PFSK-1 (cell line): Measurements from ENCODE around the gene SELENOS.

Experiments used
- FOXP2 ChIP-seq: optimal IDR thresholded peaks from 2 replicates; pipeline ENCODE3; 2011; ENCODE audit warnings: borderline replicate concordance, control low read depth, inconsistent platforms; ENCODE audit not compliant: insufficient read depth; ENCODE audit errors: extremely low read length, extremely low read depth
- POLR2AphosphoS5 ChIP-seq: IDR thresholded peaks from 2 replicates; pipeline ENCODE4 v1.6.1; 2012; ENCODE audit warnings: low read depth, mild to moderate bottlenecking, control low read depth, low read length, moderate library complexity
- REST ChIP-seq, 2 experiments: IDR thresholded peaks; 2 replicates each; pipeline versions ENCODE4 v1.6.1 to v1.8.0; 2011 to 2012; ENCODE audit warnings: low read depth in 2 of 2, low read length in 2 of 2, control low read depth in 1 of 2, inconsistent platforms in 1 of 2, mild to moderate bottlenecking in 1 of 2, moderate library complexity in 1 of 2; ENCODE audit not compliant: insufficient read depth in 1 of 2
- SIN3A ChIP-seq: IDR thresholded peaks from 2 replicates; pipeline ENCODE4 v1.6.1; 2012; ENCODE audit warnings: mild to moderate bottlenecking, low read length, moderate library complexity, borderline replicate concordance; ENCODE audit not compliant: insufficient read depth
- TAF1 ChIP-seq: IDR thresholded peaks from 2 replicates; pipeline ENCODE4 v1.6.1; 2012; ENCODE audit warnings: low read length, control low read depth, borderline replicate concordance; ENCODE audit not compliant: insufficient read depth

SELENOS gene

DNA sequence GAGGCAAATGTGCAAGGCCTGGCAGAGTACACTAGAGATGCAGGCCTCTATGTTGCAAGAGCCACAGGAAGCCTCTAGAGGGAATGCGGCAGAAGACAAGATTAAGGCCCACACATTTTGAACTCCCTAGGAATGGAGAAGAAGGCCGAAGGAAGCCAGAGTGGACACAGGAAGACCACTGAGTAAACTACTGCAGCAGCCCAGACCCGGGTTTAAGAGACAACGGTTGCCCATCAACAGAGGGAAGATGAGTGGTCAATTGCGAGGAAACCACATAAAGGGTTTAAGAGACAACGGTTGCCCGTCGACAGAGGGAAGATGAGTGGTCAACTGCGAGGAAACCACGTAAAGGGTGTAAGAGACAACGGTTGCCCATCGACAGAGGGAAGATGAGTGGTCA is 40.0 kb downstream of the SELENOS start:
- TF ChIP-seq FOXP2 (no peak), POLR2AphosphoS5 (no peak), REST (IDR thresholded peaks at IDR 0.05; ENCODE audit: insufficient read depth in 1 of 2, low read depth in 2 of 2, low read length in 2 of 2) (no peak), SIN3A (no peak), TAF1 (no peak)

DNA sequence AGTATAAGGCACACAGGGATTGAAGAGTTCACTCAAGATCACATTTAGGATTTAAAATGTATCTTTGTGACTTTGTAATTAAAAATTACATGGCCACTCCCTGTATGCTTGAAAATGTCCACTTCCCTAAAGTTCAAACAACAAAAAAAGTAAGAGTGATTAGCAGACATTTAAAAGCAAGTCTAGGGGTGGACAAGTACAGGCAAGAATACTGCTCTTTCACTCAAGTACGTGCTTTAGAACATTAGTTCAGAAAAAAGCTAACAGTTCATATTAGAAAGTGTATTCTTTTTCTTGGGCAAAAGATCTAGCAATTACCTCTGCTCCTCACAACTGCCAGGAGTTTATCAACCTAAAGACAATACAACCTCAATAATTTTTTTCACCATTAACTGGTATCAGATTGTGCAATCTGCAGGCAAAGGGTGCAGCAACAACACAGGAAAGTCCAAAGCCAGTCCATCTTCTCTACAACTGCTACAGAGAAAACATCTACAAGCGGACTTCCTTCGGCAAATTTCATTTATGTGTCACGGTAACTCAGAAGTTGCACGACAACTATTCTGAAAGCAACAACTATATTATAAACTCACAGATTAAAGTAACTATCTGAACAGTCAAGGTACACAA is 43.5 kb downstream of the SELENOS start:
- no peak for TF ChIP-seq SIN3A
- TF ChIP-seq TAF1 = no peak
- no peak for TF ChIP-seq FOXP2
- TF ChIP-seq POLR2AphosphoS5 = no peak
- TF ChIP-seq REST (IDR thresholded peaks at IDR 0.05; ENCODE audit: insufficient read depth in 1 of 2, low read depth in 2 of 2, low read length in 2 of 2) = no peak

DNA sequence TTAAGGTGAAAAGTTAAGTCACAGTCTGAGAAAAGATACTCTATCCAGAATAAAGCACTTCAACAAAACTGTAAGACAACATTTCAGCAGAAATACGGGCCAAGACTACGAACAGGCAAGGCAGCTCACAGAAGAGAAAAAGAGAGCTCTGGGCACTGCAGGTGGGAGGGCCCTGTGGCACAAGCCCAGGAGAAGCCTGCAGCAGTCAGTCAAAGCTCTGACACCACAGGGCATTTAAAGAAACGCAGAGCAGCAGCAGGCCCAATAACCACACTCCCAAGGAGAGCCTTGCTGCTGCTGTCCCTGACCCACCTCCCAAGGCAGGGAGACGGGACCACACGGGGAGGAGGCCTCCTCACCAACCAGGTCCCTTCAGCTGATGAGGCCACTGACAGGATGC is 44.6 kb downstream of the SELENOS start:
- TF ChIP-seq FOXP2 = no peak
- TF ChIP-seq SIN3A = no peak
- TF ChIP-seq POLR2AphosphoS5 = no peak
- TF ChIP-seq TAF1 = no peak
- no peak for TF ChIP-seq REST (IDR thresholded peaks at IDR 0.05; ENCODE audit: insufficient read depth in 1 of 2, low read depth in 2 of 2, low read length in 2 of 2)

- TF ChIP-seq FOXP2 (no peak), POLR2AphosphoS5 (no peak), SIN3A (no peak), REST (IDR thresholded peaks at IDR 0.05; ENCODE audit: insufficient read depth in 1 of 2, low read depth in 2 of 2, low read length in 2 of 2) (no peak), TAF1 (no peak)
Observed at GRCh38 chr15:101228313-101228712, 49.0 kb downstream of the SELENOS start.

- TF ChIP-seq TAF1 = no peak
- no peak for TF ChIP-seq REST (IDR thresholded peaks at IDR 0.05; ENCODE audit: insufficient read depth in 1 of 2, low read depth in 2 of 2, low read length in 2 of 2)
- no peak for TF ChIP-seq FOXP2
- TF ChIP-seq POLR2AphosphoS5 = no peak
- TF ChIP-seq SIN3A = no peak
Observed at GRCh38 chr15:101225658-101226057, 51.6 kb downstream of the SELENOS start.
